ENCODE results near the gene GPHA2.

GPHA2 gene

DNA sequence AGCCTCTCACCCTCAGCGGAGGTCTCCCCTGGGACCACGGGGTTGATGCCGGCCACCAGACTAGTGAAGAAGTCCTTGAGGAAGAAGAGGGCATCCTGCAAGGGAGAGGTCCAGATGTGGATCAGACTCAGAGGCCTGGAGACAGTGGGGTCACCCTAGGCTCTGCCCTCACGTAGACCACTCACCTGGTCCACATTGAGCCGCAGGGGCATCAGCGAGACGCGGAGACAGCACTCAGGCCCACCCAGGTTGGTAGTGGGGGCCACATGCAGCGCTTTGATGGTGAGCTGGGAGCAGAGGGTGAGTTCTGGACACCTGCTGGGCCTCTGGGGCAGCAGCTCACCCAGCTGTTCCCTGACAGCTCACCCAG is 37.6 kb downstream of the GPHA2 start:
- TF ChIP-seq, protein P1, sequence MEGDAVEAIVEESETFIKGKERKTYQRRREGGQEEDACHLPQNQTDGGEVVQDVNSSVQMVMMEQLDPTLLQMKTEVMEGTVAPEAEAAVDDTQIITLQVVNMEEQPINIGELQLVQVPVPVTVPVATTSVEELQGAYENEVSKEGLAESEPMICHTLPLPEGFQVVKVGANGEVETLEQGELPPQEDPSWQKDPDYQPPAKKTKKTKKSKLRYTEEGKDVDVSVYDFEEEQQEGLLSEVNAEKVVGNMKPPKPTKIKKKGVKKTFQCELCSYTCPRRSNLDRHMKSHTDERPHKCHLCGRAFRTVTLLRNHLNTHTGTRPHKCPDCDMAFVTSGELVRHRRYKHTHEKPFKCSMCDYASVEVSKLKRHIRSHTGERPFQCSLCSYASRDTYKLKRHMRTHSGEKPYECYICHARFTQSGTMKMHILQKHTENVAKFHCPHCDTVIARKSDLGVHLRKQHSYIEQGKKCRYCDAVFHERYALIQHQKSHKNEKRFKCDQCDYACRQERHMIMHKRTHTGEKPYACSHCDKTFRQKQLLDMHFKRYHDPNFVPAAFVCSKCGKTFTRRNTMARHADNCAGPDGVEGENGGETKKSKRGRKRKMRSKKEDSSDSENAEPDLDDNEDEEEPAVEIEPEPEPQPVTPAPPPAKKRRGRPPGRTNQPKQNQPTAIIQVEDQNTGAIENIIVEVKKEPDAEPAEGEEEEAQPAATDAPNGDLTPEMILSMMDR (IDR thresholded peaks at IDR 0.05; ENCODE audit: control insufficient read depth, extremely low read depth, insufficient read depth): no peak
- no peak for DNase-seq (ENCODE audit: low read depth)
- H3K4me3 ChIP-seq (ENCODE audit: low read depth, low read length): no peak overlapping the region

DNA sequence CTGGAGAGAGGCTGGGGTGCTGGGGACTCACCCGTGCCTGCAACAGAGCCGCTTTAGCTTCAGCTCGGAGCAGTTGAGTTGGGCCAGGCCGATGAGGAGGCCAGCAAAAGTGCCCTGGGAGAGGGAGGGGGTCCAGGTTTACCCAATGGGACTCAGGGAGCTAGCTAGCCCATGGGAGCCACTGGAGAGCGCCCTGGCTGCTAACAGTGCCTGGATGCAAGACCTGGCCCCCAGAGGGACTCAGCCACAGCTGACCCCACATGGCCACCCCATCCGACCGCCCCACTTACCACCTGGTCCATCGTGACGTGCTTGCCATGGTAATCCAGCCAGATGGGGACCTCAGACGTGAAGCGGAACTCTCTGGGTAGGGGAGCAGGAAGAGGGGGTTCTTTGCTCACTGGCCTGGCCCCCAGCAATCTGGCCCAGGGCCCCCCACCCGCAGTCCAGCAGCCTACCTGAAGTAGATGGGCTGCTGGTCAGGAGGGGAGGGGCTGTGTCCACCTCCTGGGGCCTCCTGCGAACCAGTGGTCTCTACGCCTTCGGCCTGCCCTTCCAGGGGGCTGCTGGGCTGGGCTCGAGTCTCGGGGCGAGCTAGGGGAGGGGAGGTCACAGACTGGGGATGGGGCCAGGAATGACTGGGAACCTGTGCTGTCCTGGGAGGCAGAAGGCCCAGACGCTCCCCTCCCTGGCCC is 38.2 kb downstream of the GPHA2 start:
- H3K4me3 ChIP-seq (ENCODE audit: low read depth, low read length): no peak overlapping the region
- DNase-seq (ENCODE audit: low read depth): no peak
- TF ChIP-seq, protein P1 (IDR thresholded peaks at IDR 0.05; ENCODE audit: control insufficient read depth, extremely low read depth, insufficient read depth): no peak

DNA sequence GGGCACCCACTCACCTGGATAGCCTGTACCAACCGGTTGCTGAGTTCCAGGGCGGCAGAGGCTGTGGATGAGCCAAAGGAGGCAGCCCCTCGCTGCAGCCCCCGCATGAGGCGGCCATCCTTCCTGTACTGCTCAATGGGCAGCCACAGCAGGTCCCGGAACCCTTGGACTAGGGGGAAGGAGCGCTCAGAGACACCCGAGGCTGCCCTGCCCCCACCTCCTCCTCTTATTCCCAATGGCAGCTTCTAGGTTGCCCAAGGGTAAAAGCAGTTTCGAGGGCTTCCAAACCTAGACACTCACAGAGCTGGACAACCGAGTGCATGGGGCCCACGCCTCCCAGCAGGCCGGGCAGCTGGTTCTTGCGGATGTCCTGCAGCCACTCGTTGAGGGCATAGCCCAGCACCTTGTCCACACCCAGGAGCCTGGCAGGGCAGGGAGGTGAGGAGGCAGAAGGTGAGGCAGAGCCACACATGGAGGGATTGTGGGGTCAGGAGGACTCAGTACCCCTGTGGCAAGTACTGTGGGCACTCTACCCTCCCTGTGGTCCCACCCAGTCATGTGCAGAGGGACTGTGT is 39.2 kb downstream of the GPHA2 start:
- H3K4me3 ChIP-seq (ENCODE audit: low read depth, low read length): no peak overlapping the region
- no peak for DNase-seq (ENCODE audit: low read depth)
- TF ChIP-seq, protein P1 (IDR thresholded peaks at IDR 0.05; ENCODE audit: control insufficient read depth, extremely low read depth, insufficient read depth): no peak

DNA sequence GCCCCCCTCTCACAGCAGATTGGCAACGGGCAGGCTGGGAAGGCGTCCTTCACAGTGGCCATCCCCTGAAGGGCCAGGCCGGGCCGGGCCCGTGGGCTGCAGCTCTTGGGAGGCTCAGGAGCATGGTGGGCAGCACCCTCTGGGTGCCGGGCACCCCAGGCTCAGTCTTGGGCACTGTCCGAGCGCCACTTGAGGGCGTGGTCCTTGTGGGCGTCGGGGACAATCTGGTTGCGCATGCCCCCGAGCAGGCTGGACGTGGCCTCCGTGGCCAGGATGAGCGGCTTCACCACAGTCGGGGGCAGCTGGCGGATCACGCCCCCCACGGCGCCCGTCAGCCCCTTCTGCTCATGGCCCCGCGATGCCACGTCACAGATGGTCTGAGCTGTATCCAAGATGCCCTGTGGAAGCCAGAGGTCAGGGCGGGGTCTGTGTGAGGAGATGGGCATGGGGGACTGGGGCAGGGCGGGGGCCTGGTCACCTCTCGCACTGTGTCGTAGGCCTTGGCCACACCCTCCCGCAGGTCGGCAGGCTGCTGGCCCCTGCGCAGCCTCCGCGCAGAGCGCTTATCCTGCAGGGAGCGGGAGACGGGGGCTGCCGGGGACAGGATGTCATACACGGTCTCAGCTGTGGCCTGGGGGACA is 40.8 kb downstream of the GPHA2 start:
- no peak overlapping the region for H3K4me3 ChIP-seq (ENCODE audit: low read depth, low read length)
- no peak for DNase-seq (ENCODE audit: low read depth)
- TF ChIP-seq, protein P1 (IDR thresholded peaks at IDR 0.05; ENCODE audit: control insufficient read depth, extremely low read depth, insufficient read depth): no peak

DNA sequence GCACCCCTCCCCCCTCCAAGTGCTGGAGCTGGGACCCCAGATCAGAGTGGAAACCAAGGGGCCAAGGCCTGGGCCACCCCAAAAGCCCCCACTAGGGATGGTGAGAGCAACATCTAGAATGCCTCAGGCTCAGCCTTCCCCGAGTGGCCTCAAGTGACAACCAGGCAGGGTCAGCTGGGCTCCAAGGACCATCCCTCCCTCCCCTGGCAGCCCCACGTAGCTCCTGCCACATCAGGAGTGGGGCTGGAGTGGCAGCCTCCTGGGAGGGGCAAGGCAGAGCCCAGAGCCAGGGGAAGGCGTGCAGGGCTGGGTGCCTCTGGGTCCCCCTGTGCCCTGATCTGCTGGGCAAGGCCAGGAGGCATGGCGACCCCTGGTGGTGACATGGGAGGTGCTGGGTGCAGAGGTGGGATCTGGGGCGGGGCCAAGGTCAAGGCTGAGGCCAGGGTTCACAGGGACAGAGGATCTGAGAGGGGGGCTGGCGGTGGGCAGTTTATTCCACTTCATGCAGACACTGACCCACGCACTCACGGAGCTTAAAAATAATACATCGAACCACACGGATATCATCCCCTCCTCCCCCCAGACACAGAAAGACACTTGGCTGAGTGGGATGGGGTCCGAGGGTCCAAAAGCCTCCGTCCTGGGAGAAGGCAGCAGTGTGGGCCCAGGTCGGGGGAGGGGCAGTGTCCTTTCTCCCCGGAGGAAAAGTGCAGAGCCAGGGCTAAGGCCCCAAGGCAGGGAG is 41.5 kb downstream of the GPHA2 start:
- no peak overlapping the region for H3K4me3 ChIP-seq (ENCODE audit: low read depth, low read length)
- TF ChIP-seq, protein P1 (IDR thresholded peaks at IDR 0.05; ENCODE audit: control insufficient read depth, extremely low read depth, insufficient read depth): peak; percentile 93
- DNase-seq (ENCODE audit: low read depth): no peak

DNA sequence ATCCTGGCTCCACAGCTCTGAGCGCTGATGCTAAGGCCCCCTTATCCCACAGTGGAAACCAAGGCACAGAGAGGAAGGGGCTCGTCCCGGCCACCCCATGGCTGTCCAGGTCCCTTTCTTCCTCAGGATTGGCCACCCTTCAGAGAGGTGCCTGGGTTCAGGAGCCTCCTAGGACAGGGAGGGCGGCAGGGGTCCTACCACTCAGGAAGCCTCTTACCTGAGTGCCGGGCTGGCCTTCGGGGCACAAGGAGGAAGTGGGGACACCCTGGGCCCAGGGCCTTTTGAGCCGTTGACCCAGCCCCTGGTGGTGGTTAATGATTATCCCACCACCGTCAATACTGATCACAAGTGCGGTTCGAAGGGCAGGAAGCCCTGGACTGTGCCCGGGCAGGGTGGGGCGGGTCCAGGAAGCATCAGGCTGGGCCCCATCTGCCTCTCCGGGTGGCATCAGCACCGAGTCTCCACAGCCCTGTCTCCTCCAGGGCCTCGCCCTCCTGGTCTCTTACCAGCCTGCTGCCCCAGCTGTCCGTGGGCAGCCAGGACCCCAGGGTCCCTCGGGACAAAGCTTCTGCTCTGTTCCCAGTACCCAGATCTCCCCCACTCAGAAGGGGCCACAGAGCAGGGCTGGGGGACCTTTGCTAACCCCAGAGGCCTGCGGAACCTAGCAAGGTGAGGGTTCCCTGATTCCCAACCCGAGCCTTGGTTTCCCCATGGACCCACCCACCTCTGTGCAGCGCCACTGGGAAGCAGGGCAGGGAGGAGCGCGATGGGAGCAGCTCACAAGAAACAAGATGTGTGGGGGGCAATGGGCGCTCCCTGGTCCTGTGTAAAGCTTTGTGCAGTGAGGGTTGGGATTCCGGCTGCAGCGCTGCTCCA is 42.3 kb downstream of the GPHA2 start:
- TF ChIP-seq, protein P1 (IDR thresholded peaks at IDR 0.05; ENCODE audit: control insufficient read depth, extremely low read depth, insufficient read depth): no peak
- DNase-seq (ENCODE audit: low read depth): no peak
- H3K4me3 ChIP-seq (ENCODE audit: low read depth, low read length): no peak overlapping the region

All from LNCaP clone FGC (cell line).